Endothelial cell of umbilical vein (primary cell): ENCODE measurements around the gene ZNF491. TPM values are rescaled to one million over a fixed set of nuclear protein-coding genes. Genes with fewer than 3 reads are reported as not detected.

ENCODE experiments used
- polyA plus RNA-seq, 4 experiments: library from polyadenylated mRNA; depleted of rRNA in 3 of 4; stranded (reverse) in 3 of 4; unstranded in 1 of 4; fragments of >200 nt; gene quantifications; 2 replicates each; pipeline versions ENCODE4 v1.2.1 to v1.2.3, GENCODE V29; 2011 to 2012; ENCODE audit warnings: missing spikeins in 1 of 4
- total RNA-seq: library from RNA; stranded (reverse); gene quantifications from 2 replicates; pipeline ENCODE4 v1.2.3, GENCODE V29; 2021

ZNF491 gene
- total and polyA plus RNA-seq, 2 donors (not counting 3 experiments of a cell fraction or from before 2014, with no cell fraction given): 0.55 to 1.1 TPM

Other genes starting within 250 kb of the ZNF491 start
- 39.4 and 49.9 TPM in 2 replicates for gene ELOF1, start 239.3 kb upstream of the ZNF491 start, total RNA-seq
- gene ELOF1, start 239.3 kb upstream of the ZNF491 start, polyA plus RNA-seq: 80.2 and 92.6 TPM in 2 replicates
- not detected in 2 replicates for gene ACP5, start 220.9 kb upstream of the ZNF491 start, total RNA-seq
- 0.84 and 1.3 TPM in 2 replicates for gene ACP5, start 220.9 kb upstream of the ZNF491 start, polyA plus RNA-seq
- 9.7 and 11.2 TPM in 2 replicates for gene ZNF627, start 201.0 kb upstream of the ZNF491 start, total RNA-seq
- 5.6 and 5.9 TPM in 2 replicates for gene ZNF627, start 201.0 kb upstream of the ZNF491 start, polyA plus RNA-seq
- 3.8 and 4.4 TPM in 2 replicates for gene ZNF823, start 59.6 kb upstream of the ZNF491 start, total RNA-seq
- gene ZNF823, start 59.6 kb upstream of the ZNF491 start, polyA plus RNA-seq: 1.1 and 1.4 TPM in 2 replicates
- gene ZNF441, start 31.5 kb upstream of the ZNF491 start, total RNA-seq: 2.4 and 4.5 TPM in 2 replicates
- 1.2 and 1.9 TPM in 2 replicates for gene ZNF441, start 31.5 kb upstream of the ZNF491 start, polyA plus RNA-seq
- gene ZNF440, start 15.8 kb downstream of the ZNF491 start, total RNA-seq: 9.1 and 13.3 TPM in 2 replicates
- gene ZNF440, start 15.8 kb downstream of the ZNF491 start, polyA plus RNA-seq: 1.5 and 2.2 TPM in 2 replicates
- gene ZNF439, start 50.2 kb downstream of the ZNF491 start, total RNA-seq: 0.33 TPM in 1 of 2 replicates, not detected in the other
- gene ZNF439, start 50.2 kb downstream of the ZNF491 start, polyA plus RNA-seq: 0.12 and 0.18 TPM in 2 replicates
- 1.2 and 5.6 TPM in 2 replicates for gene ZNF69, start 89.3 kb downstream of the ZNF491 start, total RNA-seq
- gene ZNF69, start 89.3 kb downstream of the ZNF491 start, polyA plus RNA-seq: 1.4 and 1.9 TPM in 2 replicates
- gene ZNF700, start 126.6 kb downstream of the ZNF491 start, total RNA-seq: 6.9 and 7.9 TPM in 2 replicates
- 1.8 and 2.3 TPM in 2 replicates for gene ZNF700, start 126.6 kb downstream of the ZNF491 start, polyA plus RNA-seq
- gene ZNF763, start 166.5 kb downstream of the ZNF491 start, total RNA-seq: 0.48 and 0.77 TPM in 2 replicates
- gene ZNF763, start 166.5 kb downstream of the ZNF491 start, polyA plus RNA-seq: 0.17 and 0.22 TPM in 2 replicates
- 0.42 and 1.8 TPM in 2 replicates for gene ZNF433, start 237.2 kb downstream of the ZNF491 start, total RNA-seq
- gene ZNF433, start 237.2 kb downstream of the ZNF491 start, polyA plus RNA-seq: 1.3 and 2.1 TPM in 2 replicates